ENCODE measurements around the gene BTBD8. TPM values are rescaled to one million over a fixed set of nuclear protein-coding genes. Genes with fewer than 3 reads are reported as not detected.

The BTBD8 gene
- total and polyA plus RNA-seq, 2 of the 4 experiments (the other 2 are of a cell fraction): 0.94 to 2.0 TPM

DNA sequence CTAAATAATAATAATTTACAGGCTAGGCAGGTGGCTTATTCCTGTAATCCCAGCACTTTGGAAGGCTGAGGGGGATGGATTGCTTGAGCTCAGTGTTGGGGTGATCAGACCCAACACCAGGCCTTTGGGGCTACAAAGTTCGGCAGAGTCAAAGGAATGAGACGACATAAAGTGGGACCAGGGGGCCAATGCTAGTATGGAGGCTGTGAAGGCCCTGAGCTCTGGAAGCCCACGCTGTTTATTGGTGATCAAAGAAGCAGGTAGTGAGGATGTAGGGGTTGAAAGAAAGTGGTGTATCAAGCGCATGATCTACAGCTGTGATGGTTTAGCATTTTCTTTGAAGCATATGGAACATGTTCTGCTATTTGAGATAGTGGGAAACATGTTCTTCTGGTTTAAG, 5.6 kb downstream of the BTBD8 start:
- Histone ChIP-seq H3K36me3 (ENCODE audit: control insufficient read depth, insufficient read depth, low read length) (no peaks in the 10 kb centered on the region), H3K4ac (ENCODE audit: low read depth, low read length) (no peak overlapping the region), H4K91ac (ENCODE audit: insufficient read depth, low read depth, low read length) (no peak overlapping the region), H3K79me1 (ENCODE audit: low read depth in 1 of 2, low read length in 2 of 2) (peaks cover 0 to 6% of the 10 kb centered on the region in 2 experiments; a peak in 1 of 4 replicates), H3K23ac (ENCODE audit: low read depth, low read length) (no peak overlapping the region), H2AK5ac (ENCODE audit: low read depth, low read length) (no peak overlapping the region), H3K4me3 (ENCODE audit: insufficient read depth, low read depth, low read length) (no peak overlapping the region), H3K14ac (replicated peaks; ENCODE audit: low read depth, low read length) (no peak overlapping the region), H3K4me2 (ENCODE audit: low read depth, low read length) (no peak overlapping the region), H2BK120ac (ENCODE audit: low read depth, low read length) (no peak overlapping the region), H3K27ac (ENCODE audit: insufficient read depth, low read length) (no peak overlapping the region), H3K9me1 (ENCODE audit: insufficient read depth, low read length) (no peaks in the 10 kb centered on the region), H3K9ac (ENCODE audit: low read depth, low read length) (no peak overlapping the region), H3K18ac (ENCODE audit: low read depth, low read length) (no peak overlapping the region), H2AFZ (replicated peaks; ENCODE audit: low read length, poor library complexity) (no peak overlapping the region), H3K9me3 (ENCODE audit: control insufficient read depth, insufficient read depth, low read length) (peaks cover 15% of the 10 kb centered on the region), H2BK5ac (ENCODE audit: low read depth, low read length, poor library complexity, severe bottlenecking) (no peak overlapping the region), H2AK9ac (replicated peaks; ENCODE audit: low read depth, low read length, poor library complexity) (no peak overlapping the region), H4K8ac (ENCODE audit: low read depth in 2 of 2, low read length in 2 of 2) (no peak overlapping the region), H3K56ac (ENCODE audit: extremely low read depth, insufficient read depth, low read length) (no peak overlapping the region), H4K20me1 (ENCODE audit: insufficient read depth, low read length) (no peaks in the 10 kb centered on the region), H3K4me1 (ENCODE audit: control insufficient read depth, insufficient read depth, low read length) (no peaks in the 10 kb centered on the region), H2BK15ac (ENCODE audit: low read depth, low read length) (no peak overlapping the region), H2BK20ac (ENCODE audit: low read depth, low read length) (no peak overlapping the region), H4K5ac (ENCODE audit: low read depth, low read length) (no peak overlapping the region), H3K27me3 (ENCODE audit: control insufficient read depth, insufficient read depth, low read length) (no peaks in the 10 kb centered on the region)
- 88% methylated on average over 3 of the region's 4 CpGs; no CpG with 5 or more reads in 1 of the 2 experiments for WGBS, 2 experiments (ENCODE audit: extremely low coverage in 2 of 2, insufficient read length in 1 of 2)
- in situ Hi-C loops (cut with MboI; ENCODE audit: low sequenced_read_pairs) (no loop called here), dilution Hi-C loops (cut with HindIII; ENCODE audit: low sequenced_read_pairs, unreplicated experiment) (no loop called here), intact Hi-C loops (cut with micrococcal nuclease) (no loop called here)
- ATAC-seq (ENCODE audit: low read depth) (no peak), DNase-seq (no peak)
- ChIA-PET POLR2A (ENCODE audit: unreplicated experiment) (no interaction called here), CTCF (no interaction called here)
- BruUV-seq (replicated peaks): no TSS peak
- TF ChIP-seq SMC3 (IDR thresholded peaks at IDR 0.05; ENCODE audit: low read depth, low read length) (no peak), MAZ (IDR thresholded peaks at IDR 0.05; ENCODE audit: borderline replicate concordance, low read depth, low read length) (no peak), FOS (IDR thresholded peaks at IDR 0.05; ENCODE audit: low read depth, low read length) (no peak), POLR2A (IDR thresholded peaks at IDR 0.05; ENCODE audit: low read depth, low read length) (no peak), MAFK (IDR thresholded peaks at IDR 0.05; ENCODE audit: low read depth, low read length) (no peak), BHLHE40 (IDR thresholded peaks at IDR 0.05; ENCODE audit: low read depth, low read length) (no peak), RAD21 (IDR thresholded peaks at IDR 0.05; ENCODE audit: low read length) (no peak), MXI1 (IDR thresholded peaks at IDR 0.05; ENCODE audit: borderline replicate concordance, low read depth, low read length) (no peak), RFX5 (IDR thresholded peaks at IDR 0.05; ENCODE audit: low read depth, low read length) (no peak), CEBPB (IDR thresholded peaks at IDR 0.05; ENCODE audit: low read depth, low read length) (no peak), RCOR1 (IDR thresholded peaks at IDR 0.05; ENCODE audit: insufficient replicate concordance, low read length) (no peak), NFE2L2 (IDR thresholded peaks at IDR 0.05; ENCODE audit: low read depth, low read length) (no peak), CHD1 (IDR thresholded peaks at IDR 0.05; ENCODE audit: low read depth, low read length) (no peak)
- TF ChIP-seq, protein P1, sequence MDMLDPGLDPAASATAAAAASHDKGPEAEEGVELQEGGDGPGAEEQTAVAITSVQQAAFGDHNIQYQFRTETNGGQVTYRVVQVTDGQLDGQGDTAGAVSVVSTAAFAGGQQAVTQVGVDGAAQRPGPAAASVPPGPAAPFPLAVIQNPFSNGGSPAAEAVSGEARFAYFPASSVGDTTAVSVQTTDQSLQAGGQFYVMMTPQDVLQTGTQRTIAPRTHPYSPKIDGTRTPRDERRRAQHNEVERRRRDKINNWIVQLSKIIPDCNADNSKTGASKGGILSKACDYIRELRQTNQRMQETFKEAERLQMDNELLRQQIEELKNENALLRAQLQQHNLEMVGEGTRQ (IDR thresholded peaks at IDR 0.05; ENCODE audit: low read depth, low read length): no peak
- TF ChIP-seq, protein P2, sequence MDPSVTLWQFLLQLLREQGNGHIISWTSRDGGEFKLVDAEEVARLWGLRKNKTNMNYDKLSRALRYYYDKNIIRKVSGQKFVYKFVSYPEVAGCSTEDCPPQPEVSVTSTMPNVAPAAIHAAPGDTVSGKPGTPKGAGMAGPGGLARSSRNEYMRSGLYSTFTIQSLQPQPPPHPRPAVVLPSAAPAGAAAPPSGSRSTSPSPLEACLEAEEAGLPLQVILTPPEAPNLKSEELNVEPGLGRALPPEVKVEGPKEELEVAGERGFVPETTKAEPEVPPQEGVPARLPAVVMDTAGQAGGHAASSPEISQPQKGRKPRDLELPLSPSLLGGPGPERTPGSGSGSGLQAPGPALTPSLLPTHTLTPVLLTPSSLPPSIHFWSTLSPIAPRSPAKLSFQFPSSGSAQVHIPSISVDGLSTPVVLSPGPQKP (IDR thresholded peaks at IDR 0.05; ENCODE audit: borderline replicate concordance, low read depth, low read length): no peak
- TF ChIP-seq, protein P3, sequence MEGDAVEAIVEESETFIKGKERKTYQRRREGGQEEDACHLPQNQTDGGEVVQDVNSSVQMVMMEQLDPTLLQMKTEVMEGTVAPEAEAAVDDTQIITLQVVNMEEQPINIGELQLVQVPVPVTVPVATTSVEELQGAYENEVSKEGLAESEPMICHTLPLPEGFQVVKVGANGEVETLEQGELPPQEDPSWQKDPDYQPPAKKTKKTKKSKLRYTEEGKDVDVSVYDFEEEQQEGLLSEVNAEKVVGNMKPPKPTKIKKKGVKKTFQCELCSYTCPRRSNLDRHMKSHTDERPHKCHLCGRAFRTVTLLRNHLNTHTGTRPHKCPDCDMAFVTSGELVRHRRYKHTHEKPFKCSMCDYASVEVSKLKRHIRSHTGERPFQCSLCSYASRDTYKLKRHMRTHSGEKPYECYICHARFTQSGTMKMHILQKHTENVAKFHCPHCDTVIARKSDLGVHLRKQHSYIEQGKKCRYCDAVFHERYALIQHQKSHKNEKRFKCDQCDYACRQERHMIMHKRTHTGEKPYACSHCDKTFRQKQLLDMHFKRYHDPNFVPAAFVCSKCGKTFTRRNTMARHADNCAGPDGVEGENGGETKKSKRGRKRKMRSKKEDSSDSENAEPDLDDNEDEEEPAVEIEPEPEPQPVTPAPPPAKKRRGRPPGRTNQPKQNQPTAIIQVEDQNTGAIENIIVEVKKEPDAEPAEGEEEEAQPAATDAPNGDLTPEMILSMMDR (conservative IDR thresholded peaks at IDR 0.05; ENCODE audit: low read depth, low read length): no peak

Measured in IMR-90 (cell line).